SJCRH30 (cell line): Measurements from ENCODE around the gene ZSCAN5C. TPM values are rescaled to one million over a fixed set of nuclear protein-coding genes. Genes with fewer than 3 reads are reported as not detected.
"Not testable (repeated sequence)": the region's sequence is repeated elsewhere in the genome, so short reads cannot be mapped to it uniquely, and the experiment has no call there.

Experiments used
- DNase-seq, 2 experiments: peaks; one replicate each; pipeline ENCODE4 v3.0.0-alpha.2; 2015 to 2020
- H3K27ac ChIP-seq: fragments of 250-450 bp; sonication (Bioruptor Pico); 2 replicates; pipeline ENCODE4 v1.5.1; 2020; ENCODE audit warnings: mild to moderate bottlenecking, moderate library complexity
- H3K27me3 ChIP-seq: fragments of 250-450 bp; sonication (Bioruptor Pico); 2 replicates; pipeline ENCODE4 v1.5.1; 2020; ENCODE audit warnings: mild to moderate bottlenecking, moderate library complexity
- H3K36me3 ChIP-seq: fragments of 250-450 bp; sonication (Bioruptor Pico); 2 replicates; pipeline ENCODE4 v1.5.1; 2020; ENCODE audit warnings: mild to moderate bottlenecking, moderate library complexity
- H3K4me1 ChIP-seq: fragments of 250-450 bp; sonication (Bioruptor Pico); 2 replicates; pipeline ENCODE4 v1.5.1; 2020; ENCODE audit warnings: mild to moderate bottlenecking, moderate library complexity
- H3K4me3 ChIP-seq: fragments of 250-450 bp; sonication (Bioruptor Pico); 2 replicates; pipeline ENCODE4 v1.5.1; 2020; ENCODE audit warnings: mild to moderate bottlenecking, moderate library complexity
- H3K9me3 ChIP-seq: fragments of 250-450 bp; sonication (Bioruptor Pico); replicated peaks from 2 replicates; pipeline ENCODE4 v1.5.1; 2020; ENCODE audit warnings: mild to moderate bottlenecking, moderate library complexity
- total RNA-seq: library from RNA; depleted of rRNA; stranded (reverse); fragments of >200 nt; shearing (Covaris generic); gene quantifications from 2 replicates; pipeline ENCODE4 v1.2.3, GENCODE V29; 2014

The ZSCAN5C gene
- total RNA-seq, 1 experiment from 2014 or later = not detected

GRCh38 chr19:56175861-56176307 lies 26.2 kb upstream of the ZSCAN5C start, which contains the start of gene GALP:
GALP (plus strand) TSS chr19:56176008; CDS start chr19:56177109, 1,101 bp downstream.
- not testable (repeated sequence) for DNase-seq, H3K4me1 ChIP-seq, H3K27me3 ChIP-seq, H3K36me3 ChIP-seq, H3K9me3 ChIP-seq, H3K27ac ChIP-seq, H3K4me3 ChIP-seq

- H3K4me1 ChIP-seq, H3K4me3 ChIP-seq, H3K36me3 ChIP-seq, DNase-seq, H3K27me3 ChIP-seq, H3K9me3 ChIP-seq, H3K27ac ChIP-seq: not testable (repeated sequence)
These were observed 25.8 kb upstream of the ZSCAN5C start for GRCh38 chr19:56176310-56176709.

DNA sequence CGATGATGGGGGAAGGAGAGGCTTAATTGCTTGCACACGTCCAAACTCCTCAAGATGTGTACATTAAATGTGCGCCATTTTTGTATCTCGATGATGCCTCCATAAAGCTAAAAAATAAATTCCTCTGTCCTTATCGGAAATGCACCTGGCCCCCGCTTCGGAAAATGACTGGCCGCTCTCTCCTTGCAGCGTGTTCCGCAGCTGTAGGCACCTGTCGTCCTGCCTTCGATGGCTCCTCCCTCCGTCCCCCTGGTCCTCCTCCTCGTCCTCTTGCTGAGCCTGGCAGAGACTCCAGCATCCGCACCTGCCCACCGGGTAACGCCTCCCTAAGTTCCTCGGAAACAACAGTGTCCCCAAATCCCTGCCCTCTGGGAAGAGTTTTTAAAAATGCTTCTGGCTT lies 25.2 kb upstream of the ZSCAN5C start:
- DNase-seq = no peak
- Histone ChIP-seq H3K27me3 (no peaks in the 10 kb centered on the region), H3K9me3 (no peaks in the 10 kb centered on the region)

DNA sequence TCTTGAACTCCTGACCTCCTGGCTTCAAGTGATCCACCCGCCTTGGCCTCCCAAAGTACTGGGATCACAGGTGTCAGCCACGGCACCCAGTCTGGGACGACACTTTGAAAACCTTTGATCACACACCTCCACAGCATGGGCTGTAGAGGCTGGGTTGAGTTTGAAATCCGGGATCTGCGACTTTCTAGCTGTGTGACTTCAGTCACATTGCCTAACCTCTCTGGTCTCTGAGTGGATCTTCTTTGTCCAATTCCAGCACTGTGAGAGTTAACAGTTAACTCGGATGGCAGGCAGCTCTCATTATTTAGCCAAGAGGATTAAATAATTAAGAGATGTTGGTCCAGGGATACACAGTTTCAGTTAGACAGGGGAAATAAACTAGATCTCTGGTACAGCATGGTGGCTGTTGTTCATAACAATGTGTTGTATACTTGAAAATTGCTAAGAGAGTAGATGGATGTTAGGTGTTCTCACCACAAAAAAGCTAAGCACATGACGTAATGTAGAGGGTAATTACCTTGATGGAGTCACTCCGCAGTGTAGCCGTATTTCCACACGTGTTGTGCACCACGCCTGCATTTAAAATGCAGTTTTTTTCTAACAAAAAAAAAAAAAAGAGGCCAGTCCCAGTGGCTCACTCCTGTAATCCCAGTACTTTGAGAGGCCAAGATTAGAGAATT lies 24.4 kb upstream of the ZSCAN5C start:
- no peak for DNase-seq
- Histone ChIP-seq H3K4me1 (no peaks in the 10 kb centered on the region), H3K27me3 (no peaks in the 10 kb centered on the region), H3K27ac (no peak overlapping the region), H3K9me3 (no peaks in the 10 kb centered on the region), H3K4me3 (no peak overlapping the region), H3K36me3 (no peaks in the 10 kb centered on the region)

More for the DNA sequence above, 25.2 kb upstream of the ZSCAN5C start:
- H3K4me1 ChIP-seq = no peaks in the 10 kb centered on the region
- no peak overlapping the region for H3K4me3 ChIP-seq
- H3K36me3 ChIP-seq = no peaks in the 10 kb centered on the region
- no peak overlapping the region for H3K27ac ChIP-seq

- no peak overlapping the region for H3K4me3 ChIP-seq
- no peak overlapping the region for H3K27ac ChIP-seq
- no peaks in the 10 kb centered on the region for H3K4me1 ChIP-seq
- H3K9me3 ChIP-seq = no peaks in the 10 kb centered on the region
- DNase-seq = no peak
- no peaks in the 10 kb centered on the region for H3K27me3 ChIP-seq
- H3K36me3 ChIP-seq = no peaks in the 10 kb centered on the region
These were observed 12.3 kb upstream of the ZSCAN5C start for GRCh38 chr19:56189785-56190184.

DNA sequence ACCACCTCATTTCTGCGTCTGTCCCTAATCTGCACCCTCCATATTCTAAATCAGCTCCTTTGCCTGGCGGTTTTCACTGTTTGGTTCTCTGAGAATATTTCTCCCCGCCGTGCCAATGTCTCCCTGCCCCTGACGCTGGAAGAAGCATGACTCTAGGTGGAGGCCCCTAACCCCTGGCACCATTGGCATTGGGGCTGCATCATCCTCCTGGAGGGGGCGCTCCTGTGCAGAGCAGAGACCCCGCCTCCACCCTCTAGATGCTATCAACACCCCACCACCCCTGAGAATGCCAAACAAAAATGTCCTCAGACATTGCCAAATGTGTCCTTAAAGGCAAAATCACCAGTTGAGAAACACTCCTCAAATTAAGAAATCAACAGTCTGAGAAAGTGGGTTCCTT lies 11.0 kb upstream of the ZSCAN5C start:
- no peak for DNase-seq
- Histone ChIP-seq H3K9me3 (no peaks in the 10 kb centered on the region), H3K27ac (no peak overlapping the region), H3K4me3 (no peak overlapping the region), H3K4me1 (no peaks in the 10 kb centered on the region), H3K36me3 (no peaks in the 10 kb centered on the region), H3K27me3 (no peaks in the 10 kb centered on the region)

DNA sequence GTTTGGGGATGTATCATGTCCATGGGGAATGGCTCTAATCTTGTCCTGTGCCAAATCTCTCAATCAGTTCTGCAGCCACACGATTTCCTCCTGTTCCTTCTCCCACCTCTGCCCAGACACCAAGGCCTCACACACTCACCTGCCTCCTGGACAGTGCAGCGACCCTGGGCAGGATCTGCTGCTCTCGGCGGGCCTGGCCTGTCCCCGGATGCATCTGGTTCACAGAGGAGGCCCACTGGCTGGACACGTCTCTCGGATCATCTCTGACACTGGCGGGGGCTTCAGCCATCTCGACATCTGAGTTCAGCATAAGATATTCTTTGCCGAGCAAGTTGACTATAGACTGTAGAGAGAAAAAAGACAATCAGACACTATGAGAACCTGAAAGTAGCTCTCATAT lies 10.4 kb upstream of the ZSCAN5C start:
- Histone ChIP-seq H3K9me3 (no peaks in the 10 kb centered on the region), H3K36me3 (no peaks in the 10 kb centered on the region), H3K4me3 (no peak overlapping the region), H3K27me3 (no peaks in the 10 kb centered on the region), H3K27ac (no peak overlapping the region), H3K4me1 (no peaks in the 10 kb centered on the region)
- no peak for DNase-seq

DNA sequence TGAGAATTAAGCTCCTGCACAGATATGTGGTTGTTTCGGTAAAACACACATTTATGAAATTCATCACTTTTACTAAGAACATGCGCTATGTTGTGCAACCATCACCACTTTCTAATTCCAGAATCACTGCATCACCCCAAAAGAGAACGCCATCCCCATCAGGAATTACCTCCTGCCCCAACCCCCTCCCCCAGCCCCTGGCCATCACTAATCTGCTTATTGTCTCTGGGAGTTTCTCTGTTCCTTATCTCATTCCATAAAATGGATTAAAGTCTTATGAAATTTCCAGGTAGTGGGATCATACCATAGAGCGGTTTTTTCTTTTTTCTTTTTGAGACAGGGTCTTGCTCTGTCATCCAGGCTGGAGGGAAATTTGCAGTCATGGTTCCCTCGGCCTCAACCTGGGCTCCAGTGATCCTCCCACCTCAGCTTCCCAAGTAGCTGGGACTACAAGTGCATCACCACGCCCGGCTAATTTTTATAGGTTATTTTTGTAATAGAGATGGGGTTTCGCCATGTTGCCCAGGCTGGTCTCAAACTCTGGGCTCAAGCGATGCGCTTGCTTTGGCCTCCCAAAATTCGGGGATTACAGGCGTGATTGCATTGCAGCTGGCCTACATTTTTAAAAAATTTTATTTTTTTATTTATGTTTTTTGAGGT lies 8.0 kb upstream of the ZSCAN5C start:
- Histone ChIP-seq H3K36me3 (no peaks in the 10 kb centered on the region), H3K4me1 (no peaks in the 10 kb centered on the region), H3K4me3 (no peak overlapping the region), H3K27me3 (no peaks in the 10 kb centered on the region), H3K27ac (no peak overlapping the region), H3K9me3 (no peaks in the 10 kb centered on the region)
- DNase-seq = no peak

DNA sequence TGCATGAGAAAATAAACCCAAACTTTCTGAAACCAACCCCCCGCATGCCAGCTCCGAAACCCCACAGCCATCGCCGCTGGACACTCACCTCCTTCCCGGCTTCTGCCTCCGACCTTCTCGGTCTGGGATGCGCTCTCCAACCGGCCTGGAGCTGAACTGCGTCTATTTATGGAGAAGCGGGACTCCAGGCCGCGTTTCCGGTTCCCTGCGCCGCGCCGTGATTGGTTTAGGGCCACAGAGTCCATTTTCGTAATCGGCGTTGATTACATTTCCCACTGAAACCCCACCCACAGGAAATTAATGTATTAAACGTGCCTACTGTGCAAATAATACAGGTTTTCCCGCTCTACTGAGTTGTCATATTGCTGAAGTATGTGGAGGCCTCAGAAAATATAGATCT lies 4.4 kb upstream of the ZSCAN5C start, which contains the start of gene ZSCAN5B:
ZSCAN5B (minus strand) TSS at position 138 of the 400 bp plus-strand sequence. CDS start 4,731 bp downstream, outside the sequence.
- DNase-seq, H3K27ac ChIP-seq, H3K9me3 ChIP-seq, H3K4me1 ChIP-seq, H3K4me3 ChIP-seq, H3K36me3 ChIP-seq, H3K27me3 ChIP-seq: not testable (repeated sequence)

GRCh38 chr19:56199687-56200086 lies 2.4 kb upstream of the ZSCAN5C start:
- no peaks in the 10 kb centered on the region for H3K4me1 ChIP-seq
- no peak for DNase-seq
- no peak overlapping the region for H3K27ac ChIP-seq

GRCh38 chr19:56207581-56207980 lies 5.5 kb downstream of the ZSCAN5C start:
- not testable (repeated sequence) for DNase-seq, H3K4me3 ChIP-seq, H3K4me1 ChIP-seq, H3K27me3 ChIP-seq, H3K9me3 ChIP-seq, H3K27ac ChIP-seq, H3K36me3 ChIP-seq

More at GRCh38 chr19:56199687-56200086, 2.4 kb upstream of the ZSCAN5C start:
- H3K27me3 ChIP-seq = no peaks in the 10 kb centered on the region
- H3K9me3 ChIP-seq = no peaks in the 10 kb centered on the region
- no peak overlapping the region for H3K4me3 ChIP-seq
- H3K36me3 ChIP-seq = no peaks in the 10 kb centered on the region

- Histone ChIP-seq H3K4me1 (no peaks in the 10 kb centered on the region), H3K9me3 (no peaks in the 10 kb centered on the region), H3K27ac (no peak overlapping the region), H3K27me3 (no peaks in the 10 kb centered on the region), H3K4me3 (no peak overlapping the region), H3K36me3 (no peaks in the 10 kb centered on the region)
- no peak for DNase-seq
These were observed 7.0 kb downstream of the ZSCAN5C start for GRCh38 chr19:56209091-56209490.

- DNase-seq, H3K4me1 ChIP-seq, H3K27ac ChIP-seq, H3K4me3 ChIP-seq, H3K27me3 ChIP-seq, H3K36me3 ChIP-seq, H3K9me3 ChIP-seq: not testable (repeated sequence)
These were observed 8.0 kb downstream of the ZSCAN5C start for GRCh38 chr19:56210036-56210435.

GRCh38 chr19:56211718-56212117 lies 9.6 kb downstream of the ZSCAN5C start:
- H3K4me1 ChIP-seq = no peaks in the 10 kb centered on the region
- H3K27me3 ChIP-seq = no peaks in the 10 kb centered on the region
- H3K9me3 ChIP-seq = no peaks in the 10 kb centered on the region
- H3K36me3 ChIP-seq = no peaks in the 10 kb centered on the region
- no peak for DNase-seq
- no peak overlapping the region for H3K4me3 ChIP-seq
- H3K27ac ChIP-seq = no peak overlapping the region

DNA sequence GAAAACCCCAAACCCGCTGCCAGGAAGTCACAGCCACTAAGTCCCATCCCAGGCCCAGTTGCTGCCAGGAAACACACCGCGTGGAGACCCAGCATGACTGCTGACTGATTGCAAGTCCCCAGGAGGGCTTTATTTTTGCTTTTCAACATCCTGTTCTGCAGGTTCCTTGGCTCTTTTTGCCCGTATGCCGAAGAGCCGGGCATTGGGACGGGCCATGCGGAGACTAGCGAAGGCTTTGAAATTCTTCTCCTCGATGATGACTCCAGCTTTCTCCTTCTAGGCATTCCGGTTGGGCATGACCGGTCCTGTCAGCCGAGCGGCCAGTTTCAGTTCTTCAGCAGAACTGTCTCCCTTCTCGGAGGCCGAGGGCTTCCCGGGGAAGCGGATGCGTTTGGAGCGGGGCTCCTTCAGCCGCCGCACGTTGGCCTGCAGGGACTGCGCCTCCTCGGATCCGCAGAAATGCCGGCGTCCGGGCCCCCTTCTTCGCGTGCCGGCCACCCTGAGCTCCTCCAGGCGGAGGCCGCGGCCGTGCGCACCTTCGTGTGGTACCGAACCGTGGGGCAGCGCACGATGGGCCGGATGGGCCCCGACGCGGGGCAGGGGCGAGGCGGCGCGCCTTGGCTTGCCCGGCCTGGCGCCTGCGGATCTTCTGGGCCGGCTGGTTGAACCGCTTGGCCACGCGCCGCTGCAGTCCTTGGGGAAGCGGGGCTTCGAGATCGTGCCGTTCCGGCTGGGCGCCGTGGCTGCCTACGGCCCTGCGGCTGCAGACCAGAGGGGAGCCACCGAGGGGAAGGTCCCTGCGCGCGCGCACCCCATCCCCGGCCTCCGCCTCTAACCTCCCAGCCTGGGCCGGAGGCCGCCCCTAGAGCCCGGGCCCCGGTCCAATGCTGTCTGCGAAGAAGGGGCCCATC lies 15.2 kb downstream of the ZSCAN5C start:
- no peak overlapping the region for H3K4me3 ChIP-seq
- H3K9me3 ChIP-seq = no peaks in the 10 kb centered on the region
- H3K4me1 ChIP-seq = no peaks in the 10 kb centered on the region
- no peak for DNase-seq
- H3K27me3 ChIP-seq = no peaks in the 10 kb centered on the region
- H3K27ac ChIP-seq = no peak overlapping the region
- no peaks in the 10 kb centered on the region for H3K36me3 ChIP-seq
